NCI-H748 (cell line): Measurements from ENCODE around the gene NBPF6.
"Not testable (repeated sequence)": the region's sequence is repeated elsewhere in the genome, so short reads cannot be mapped to it uniquely, and the experiment has no call there.

Experiments used
- DNase-seq: peaks from one replicate; lab custom pipeline; 2025; ENCODE audit not compliant: unreplicated experiment; lab: John Stamatoyannopoulos, UW

NBPF6 gene, protein sequence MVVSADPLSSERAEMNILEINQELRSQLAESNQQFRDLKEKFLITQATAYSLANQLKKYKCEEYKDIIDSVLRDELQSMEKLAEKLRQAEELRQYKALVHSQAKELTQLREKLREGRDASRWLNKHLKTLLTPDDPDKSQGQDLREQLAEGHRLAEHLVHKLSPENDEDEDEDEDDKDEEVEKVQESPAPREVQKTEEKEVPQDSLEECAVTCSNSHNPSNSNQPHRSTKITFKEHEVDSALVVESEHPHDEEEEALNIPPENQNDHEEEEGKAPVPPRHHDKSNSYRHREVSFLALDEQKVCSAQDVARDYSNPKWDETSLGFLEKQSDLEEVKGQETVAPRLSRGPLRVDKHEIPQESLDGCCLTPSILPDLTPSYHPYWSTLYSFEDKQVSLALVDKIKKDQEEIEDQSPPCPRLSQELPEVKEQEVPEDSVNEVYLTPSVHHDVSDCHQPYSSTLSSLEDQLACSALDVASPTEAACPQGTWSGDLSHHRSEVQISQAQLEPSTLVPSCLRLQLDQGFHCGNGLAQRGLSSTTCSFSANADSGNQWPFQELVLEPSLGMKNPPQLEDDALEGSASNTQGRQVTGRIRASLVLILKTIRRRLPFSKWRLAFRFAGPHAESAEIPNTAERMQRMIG

DNA sequence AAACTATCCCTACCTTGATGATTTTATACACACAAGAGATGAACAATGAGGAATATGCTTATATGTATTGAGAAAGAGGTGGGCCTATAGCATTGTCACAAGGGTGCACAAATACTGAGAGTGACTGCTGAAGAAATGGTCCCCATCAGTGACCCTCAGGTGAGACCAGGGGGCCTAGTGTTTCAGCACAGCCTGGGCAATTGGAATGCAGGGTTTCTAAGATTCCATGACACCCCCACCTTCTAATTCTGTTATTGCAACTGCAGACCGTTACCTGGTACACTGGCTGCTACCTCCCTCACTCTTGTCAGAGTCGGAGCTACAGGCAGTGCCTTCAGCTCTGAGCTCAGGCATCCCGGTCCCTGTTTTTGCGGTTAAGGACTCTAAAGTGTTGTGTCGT lies at the start of gene NBPF6:
TSS of gene NBPF6 (plus strand) at position 301 of the 400 bp plus-strand sequence. CDS start 259 bp downstream, outside the sequence.
- DNase-seq = not testable (repeated sequence)

DNA sequence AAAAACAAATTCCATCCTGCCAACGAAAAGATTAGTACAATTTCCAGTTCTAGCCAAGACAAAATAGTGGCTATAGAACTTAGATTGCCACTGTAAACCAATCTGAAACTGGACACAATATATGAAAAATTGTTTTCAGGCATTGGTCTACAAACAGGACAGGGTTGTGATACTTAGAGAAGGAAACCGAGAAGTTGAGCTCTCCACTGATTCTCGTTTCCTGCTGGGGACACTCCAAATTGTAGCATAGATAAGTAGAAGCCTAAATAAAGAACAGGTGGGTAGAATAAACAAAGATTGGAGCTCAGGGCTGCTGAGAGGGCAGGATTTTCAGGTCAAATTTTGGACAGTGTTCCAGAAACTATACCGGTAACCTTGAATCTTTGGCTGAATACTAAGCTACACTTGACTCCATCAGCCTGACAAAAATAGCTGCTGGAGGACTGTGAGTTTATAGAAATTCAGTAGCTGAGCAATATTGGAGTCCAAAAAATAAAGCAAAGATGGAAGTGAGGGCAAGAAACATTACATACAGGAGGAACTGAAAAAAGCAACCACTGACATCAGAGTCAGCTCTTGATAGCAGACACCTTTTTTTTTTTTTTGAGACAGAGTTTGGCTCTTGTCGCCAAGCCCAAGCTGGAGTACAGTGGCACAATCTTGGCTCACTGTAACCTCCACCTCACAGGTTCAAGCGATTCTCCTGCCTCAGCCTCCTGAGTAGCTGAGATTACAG lies 38.9 kb upstream of the NBPF6 start:
- DNase-seq = not testable (repeated sequence)

DNA sequence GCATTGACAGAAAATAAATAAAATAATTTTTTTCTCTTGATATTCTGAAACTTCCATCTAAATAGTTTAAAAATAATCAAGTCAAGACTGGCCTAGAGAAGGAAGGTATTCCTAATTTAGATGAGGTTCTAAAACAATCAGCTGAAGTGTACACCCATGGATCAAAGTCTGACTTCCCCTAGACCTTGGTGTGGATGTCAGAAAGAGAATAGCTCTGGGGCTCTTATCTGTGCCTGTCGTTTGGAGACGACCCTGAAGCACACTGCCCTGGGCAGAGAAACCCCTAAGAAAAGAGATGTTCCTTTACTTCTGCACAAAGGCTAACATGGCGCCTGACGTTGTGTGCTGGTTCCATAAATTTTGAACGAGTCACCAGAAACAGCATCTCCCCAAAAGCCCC lies 30.0 kb upstream of the NBPF6 start:
- DNase-seq = not testable (repeated sequence)

DNA sequence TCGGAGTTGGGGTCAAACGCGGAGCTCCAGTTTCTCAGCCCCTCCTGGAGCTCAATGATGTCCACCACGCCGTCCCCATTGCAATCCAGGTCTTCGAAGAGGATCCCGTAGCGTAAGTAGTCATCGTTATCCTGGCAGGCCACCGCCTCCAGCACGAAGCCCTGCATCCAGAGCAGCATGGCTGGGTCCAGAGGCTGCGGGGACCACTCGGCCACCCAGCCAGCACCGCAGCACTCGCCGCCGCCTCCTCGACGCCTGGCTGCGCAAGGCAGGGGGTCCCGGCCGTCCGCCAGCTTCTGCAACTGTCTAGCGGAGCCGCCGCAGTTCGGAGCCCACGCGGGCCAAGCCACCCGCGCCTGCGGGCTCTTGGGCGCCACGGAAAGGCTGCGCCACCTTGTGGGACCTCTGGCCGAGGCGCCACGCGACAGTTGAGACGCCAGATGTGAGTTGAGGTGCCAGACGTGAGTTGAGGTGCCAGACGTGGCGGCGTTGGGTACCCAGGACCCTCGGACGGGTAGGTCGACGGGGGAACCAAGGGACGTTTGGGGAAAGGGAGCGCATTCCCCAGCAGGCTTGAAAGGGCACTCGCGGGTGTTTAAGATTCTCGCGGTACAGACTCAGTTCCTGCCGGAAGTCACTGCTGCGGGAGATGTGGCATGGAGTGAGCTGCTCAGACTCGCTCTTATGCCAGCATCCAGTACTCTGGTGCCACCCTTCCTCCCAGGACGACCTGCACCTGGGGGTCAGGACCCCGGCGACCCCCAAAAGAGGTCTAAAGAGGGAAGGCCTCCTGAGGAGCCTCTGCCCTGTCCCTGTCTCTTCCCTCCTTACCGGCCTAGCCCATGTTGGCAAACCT lies 28.9 kb upstream of the NBPF6 start:
- DNase-seq = not testable (repeated sequence)

DNA sequence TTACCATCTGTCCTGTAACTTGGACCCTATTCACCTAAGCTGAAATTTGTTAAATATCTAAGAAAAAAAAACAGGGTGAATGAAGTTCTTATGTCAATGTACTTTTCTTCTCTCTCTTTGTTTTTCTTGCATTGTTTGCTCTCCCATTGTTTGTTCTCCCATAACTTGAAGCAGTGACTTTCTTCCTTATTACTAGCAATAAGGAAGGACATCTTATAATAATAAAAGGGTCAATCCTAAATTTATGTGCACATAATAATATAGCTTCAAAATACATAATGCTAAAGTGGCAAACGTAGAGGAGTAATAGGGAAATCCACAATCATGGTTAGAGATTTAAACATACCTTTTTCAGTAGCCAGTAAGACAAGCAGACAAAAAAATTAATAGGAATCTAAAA lies 23.3 kb upstream of the NBPF6 start:
- not testable (repeated sequence) for DNase-seq

DNA sequence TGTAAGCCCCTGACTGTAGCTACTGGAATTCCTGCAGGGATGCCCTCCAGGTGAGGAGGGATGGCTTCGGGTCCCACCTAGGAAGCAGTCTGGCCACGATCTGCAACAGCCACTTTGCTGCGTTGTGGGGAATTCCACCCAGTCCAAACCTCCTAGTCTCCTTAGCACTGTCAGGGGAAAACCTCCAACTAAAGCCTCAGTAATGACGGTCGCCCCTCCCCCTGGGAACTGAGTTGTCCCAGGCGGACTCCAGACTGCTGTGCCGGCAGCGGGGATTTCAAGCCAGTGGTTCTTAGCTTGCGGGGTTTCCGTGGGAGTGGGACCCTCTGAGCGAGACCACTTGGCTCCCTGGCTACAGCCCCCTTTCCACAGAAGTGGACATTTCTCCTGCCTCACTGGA lies 18.1 kb upstream of the NBPF6 start:
- not testable (repeated sequence) for DNase-seq

DNA sequence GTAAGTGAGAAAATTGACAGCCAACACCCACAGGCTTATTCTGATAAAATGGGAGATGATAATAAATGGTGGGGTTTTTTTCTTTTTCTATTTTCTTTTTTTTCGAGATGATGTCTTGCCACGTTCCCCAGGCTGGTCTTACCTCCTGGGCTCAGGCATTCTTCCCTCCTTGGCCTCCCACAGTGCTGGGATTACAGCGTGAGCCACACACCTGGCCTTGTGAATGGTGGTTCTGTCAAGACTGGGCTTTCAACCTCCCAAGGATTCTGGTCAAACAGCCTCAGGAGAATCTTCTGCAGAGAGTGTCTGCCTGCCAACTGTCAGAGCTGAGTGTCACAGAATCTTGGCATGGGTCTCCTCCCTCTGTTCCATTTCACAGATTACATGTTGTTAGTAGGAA lies 16.7 kb upstream of the NBPF6 start:
- DNase-seq = not testable (repeated sequence)

DNA sequence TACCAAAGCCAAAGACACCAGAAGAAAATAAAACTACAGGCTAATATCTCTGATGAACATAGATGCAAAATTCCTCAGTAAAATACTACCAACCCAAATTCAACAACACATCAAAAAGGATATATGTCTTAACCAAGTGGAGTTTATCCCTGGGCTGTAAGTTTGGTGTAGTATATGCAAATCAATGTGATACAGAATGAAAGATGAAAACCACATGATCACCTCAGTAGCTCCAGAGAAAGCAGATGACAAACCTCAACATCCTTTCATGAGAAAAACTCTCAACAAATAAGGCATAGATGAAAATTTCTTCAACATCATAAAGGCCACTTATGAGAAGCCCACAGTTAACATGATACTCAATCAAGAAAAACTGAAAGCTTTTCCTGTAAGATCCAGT lies 11.6 kb upstream of the NBPF6 start:
- DNase-seq = not testable (repeated sequence)

DNA sequence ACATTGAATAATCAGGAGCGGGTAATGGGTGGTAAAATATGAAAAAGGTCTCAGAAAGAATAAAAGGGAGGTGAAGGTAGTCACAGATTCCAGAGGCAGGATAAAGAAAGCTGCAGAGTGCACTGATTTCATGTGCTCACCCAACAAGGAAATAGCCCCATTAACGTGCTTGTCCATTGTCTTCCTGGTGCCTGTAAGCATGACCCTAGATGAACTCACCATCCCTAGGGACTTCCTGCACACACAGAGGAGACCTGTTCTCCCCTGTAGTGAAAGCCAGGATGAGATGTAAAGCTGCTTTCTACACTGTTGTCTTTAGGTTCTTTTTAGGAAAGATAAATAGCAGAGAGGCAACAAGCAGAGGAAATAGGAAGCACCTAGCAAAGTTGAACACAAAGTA lies 4.4 kb downstream of the NBPF6 start:
- not testable (repeated sequence) for DNase-seq

DNA sequence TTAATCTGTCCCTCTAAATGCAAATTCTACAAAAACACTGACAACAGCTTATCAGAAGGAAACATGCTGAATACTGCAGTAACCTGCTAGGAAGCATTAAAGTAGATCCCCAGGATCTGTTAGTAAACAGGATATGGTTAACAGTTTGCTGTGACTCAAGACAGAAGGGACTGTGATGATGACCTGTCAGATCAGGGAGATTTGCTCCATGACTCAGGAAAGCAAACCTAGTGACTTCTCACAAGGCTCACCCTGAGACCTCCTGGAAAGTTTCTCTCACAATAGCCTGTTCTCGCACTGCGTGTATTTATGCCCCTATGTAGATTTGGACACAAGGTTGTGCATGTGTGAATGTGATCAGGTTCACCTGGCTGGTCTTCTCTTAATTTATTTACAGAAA lies 8.5 kb downstream of the NBPF6 start:
- DNase-seq = not testable (repeated sequence)

DNA sequence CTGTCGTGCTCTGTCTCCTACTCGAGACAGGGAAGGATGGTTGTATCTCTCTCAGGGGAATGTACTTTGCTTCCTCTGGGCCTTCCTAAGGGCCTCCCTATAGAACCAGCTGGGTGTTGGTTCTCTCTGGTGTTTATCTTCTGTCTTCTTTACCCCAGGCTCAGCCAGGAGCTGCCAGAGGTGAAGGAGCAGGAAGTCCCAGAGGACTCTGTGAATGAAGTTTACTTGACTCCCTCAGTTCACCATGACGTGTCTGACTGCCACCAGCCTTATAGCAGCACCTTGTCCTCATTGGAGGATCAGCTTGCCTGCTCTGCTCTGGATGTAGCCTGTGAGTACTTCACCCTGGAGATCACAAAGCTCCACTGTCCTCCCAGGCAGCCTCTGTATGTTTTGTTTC lies 11.6 kb downstream of the NBPF6 start:
- not testable (repeated sequence) for DNase-seq

DNA sequence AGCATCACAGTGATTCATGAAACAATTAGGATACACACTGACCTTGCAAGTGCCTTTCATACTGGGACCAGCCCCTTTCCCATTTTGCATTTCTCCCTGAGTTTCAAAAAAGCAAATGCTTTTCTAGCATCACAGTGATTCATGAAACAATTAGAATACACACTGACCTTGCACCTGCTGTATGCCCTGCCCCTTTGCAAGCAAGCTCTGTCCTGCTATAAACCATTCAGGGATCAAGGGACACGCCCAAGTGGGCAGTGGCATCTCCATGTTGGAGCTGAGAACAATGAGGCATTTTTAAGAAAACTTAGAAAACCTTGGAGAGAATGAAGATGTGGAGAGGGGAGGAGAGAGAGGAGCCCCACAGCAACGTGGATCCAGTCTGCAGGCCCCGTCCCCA lies 13.8 kb downstream of the NBPF6 start:
- DNase-seq = not testable (repeated sequence)

DNA sequence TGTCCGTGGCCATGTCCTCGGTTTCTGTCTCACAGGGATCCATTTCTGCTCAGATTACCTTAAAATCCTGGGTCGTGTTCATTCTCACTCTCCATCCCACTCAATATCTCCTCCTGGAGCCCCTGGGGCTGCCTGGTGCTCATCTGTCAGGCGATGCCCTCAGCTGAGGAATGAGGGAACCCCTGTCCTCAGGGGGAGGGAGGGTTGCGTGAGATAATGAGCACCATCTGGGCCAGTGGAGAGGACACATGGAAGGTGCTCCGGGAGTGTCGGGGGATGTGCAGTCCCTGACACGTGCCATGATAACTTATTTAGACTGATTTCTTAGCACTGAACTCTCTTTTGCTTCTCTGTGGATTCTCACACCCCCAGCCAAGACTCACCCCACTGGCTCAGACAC lies 16.0 kb downstream of the NBPF6 start:
- DNase-seq = not testable (repeated sequence)

DNA sequence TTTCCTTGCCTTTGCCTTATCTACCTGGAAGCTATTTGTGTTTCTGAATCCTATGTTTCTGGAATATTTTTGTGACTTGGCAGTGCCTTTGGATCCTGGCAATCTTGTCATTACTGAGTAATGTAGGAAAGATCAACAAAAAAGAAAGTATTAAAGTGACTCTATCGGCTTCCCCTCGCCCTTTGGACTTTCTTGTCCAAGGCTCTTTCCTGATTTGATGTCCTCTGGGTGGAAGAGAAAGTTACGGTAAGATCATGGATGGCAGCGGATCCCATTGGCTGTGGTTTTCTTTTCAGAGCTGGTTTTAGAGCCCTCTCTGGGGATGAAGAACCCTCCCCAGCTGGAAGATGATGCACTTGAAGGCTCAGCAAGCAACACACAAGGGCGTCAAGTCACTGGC lies 17.0 kb downstream of the NBPF6 start:
- not testable (repeated sequence) for DNase-seq

DNA sequence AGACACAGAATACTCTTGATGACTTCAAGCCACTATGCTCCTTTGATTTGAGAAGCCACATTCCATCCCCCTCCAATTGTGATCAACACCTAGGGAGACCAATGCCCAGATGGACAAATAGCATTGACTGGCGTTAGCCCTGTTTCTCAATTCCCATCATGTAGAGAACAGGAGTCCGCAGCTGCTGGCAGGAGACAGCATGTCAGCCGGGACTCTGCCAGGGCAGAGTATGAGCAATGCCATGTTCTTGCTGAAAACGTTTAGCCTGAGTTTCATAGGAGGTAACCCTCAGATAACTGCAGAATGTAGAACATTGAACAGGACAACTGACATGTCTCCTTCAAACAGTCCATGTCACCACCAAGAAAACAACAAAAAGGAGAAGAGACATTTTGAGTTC lies 20.6 kb downstream of the NBPF6 start:
- DNase-seq = not testable (repeated sequence)

DNA sequence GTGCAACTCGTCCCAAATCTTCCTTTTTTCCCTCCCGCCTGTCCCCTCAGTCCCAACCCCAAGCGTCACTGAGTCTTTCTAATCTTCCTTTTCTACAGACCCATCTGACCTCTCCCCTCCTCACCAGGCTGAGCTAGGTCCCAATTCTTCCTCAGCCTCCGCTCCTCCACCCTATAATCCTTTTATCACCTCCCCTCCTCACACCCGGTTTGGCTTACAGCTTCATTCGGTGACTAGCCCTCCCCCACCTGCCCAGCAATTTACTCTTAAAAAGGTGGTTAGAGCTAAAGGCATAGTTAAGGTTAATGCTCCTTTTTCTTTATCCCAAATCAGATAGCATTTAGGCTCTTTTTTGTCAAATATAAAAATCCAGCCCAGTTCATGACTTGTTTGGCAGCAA lies 24.4 kb downstream of the NBPF6 start:
- not testable (repeated sequence) for DNase-seq

DNA sequence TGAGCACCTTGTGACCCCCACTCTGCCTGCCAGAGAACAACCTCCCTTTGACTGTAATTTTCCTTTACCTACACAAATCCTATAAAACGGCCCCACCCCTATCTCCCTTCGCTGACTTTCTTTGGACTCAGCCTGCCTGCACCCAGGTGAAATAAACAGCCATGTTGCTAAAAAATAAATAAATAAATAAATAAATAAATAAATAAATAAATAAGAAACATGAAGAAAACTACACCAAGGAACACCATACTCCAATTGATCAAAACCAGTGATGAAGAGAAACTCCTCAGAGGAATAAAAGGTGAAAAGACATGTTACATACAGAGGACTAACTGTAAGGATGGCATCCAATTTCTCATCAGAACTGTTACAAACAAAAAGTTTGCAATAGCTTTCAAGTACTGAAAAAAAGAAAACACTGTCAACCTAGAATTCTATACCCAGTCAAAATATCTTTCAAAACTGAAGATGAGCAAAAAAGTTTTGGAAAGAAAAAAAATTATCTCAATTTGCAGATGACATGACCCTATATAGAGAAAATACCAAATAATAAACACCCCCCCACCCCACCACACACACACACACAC lies 28.4 kb downstream of the NBPF6 start:
- DNase-seq = no peak

DNA sequence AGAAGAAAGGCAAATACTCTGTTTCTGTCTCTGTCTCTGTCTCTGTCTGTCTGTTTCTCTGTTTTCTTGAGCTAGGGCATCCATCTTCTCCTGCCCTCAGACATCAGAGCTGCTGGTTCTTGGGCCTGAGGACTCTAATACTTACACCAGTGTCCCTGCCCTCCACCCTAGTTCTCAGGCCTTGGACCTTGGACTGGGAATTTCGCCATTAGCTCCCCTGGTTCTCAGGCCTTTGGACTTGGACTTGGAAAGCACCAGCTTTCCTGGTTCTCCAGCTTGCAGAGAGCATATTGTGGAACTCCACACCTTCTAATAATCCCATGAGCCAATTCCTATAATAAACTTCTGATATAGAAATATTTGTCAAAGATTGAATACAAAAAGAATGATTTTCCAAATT lies 32.6 kb downstream of the NBPF6 start:
- no peak for DNase-seq

DNA sequence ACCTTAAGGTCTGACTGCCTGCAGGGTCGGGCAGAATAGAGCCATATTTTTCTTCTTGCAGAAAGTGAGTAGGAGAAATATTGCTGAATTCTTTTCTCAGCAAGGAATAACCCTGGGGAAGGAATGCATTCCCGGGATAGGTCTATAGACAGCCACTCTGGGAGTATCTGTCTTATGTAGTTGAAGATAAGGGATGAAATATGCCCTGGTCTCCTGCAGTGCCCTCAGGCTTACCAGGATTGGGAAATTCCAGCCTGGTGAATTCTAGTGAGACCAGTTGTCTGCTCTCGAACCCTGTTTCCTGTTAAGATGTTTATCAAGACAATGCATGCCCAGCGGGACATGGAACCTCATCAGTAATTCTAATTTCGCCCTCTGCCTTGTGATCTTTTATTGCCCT lies 35.8 kb downstream of the NBPF6 start:
- not testable (repeated sequence) for DNase-seq

DNA sequence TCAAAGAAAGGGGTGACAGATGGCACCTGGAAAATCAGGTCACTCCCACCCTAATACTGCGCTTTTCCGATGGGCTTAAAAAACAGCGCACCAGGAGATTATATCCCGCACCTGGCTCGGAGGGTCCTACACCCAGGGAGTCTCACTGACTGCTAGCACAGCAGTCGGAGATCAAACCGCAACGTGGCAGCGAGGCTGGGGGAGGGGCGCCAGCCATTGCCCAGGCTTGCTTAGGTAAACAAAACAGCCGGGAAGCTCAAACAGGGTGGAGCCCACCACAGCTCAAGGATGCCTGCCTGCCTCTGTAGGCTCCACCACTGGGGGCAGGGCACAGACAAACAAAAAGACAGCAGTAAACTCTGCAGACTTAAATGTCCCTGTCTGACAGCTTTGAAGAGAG lies 36.6 kb downstream of the NBPF6 start:
- DNase-seq = peak; percentile 55
